Psoas muscle (tissue), 8 donors: Measurements from ENCODE around the gene BAZ2A. TPM values are rescaled to one million over a fixed set of nuclear protein-coding genes. Genes with fewer than 3 reads are reported as not detected.

Source experiments
- ATAC-seq, 4 donors: fragments of 200-7000 bp; cut with Tn5 transposase; one replicate each; pipeline ENCODE4 v1.9.1; 2020; ENCODE audit warnings: moderate library complexity in 3 of 4, mild to moderate bottlenecking in 2 of 4
- DNase-seq, 2 donors: peaks; one replicate each; pipeline ENCODE4 v3.0.0-alpha.2; 2020
- H3K27ac ChIP-seq: fragments of 200-600 bp; one replicate; pipeline ENCODE4 v1.8.0; 2022
- H3K27me3 ChIP-seq, 3 donors: fragments of 200-600 bp in 1 of 3; one replicate each; pipeline versions ENCODE4 v1.6.1 to v1.8.0; 2013 to 2022; ENCODE audit warnings: low read length in 2 of 3, mild to moderate bottlenecking in 2 of 3, moderate library complexity in 1 of 3; ENCODE audit not compliant: insufficient read depth in 3 of 3
- H3K36me3 ChIP-seq, 2 donors: fragments of 200-600 bp in 1 of 2; one replicate each; pipeline versions ENCODE4 v1.6.1 to v1.8.0; 2013 to 2022; ENCODE audit warnings: low read depth in 1 of 2, mild to moderate bottlenecking in 1 of 2, moderate library complexity in 1 of 2; ENCODE audit not compliant: insufficient read depth in 1 of 2
- H3K4me1 ChIP-seq: fragments of 200-600 bp; one replicate; pipeline ENCODE4 v1.8.0; 2022
- H3K4me3 ChIP-seq: fragments of 200-600 bp; one replicate; pipeline ENCODE4 v1.8.0; 2022; ENCODE audit warnings: mild to moderate bottlenecking
- H3K9me3 ChIP-seq: fragments of 200-600 bp; one replicate; pipeline ENCODE4 v1.8.0; 2022
- WGBS, 3 donors: extraction: QIAGEN DNeasy Blood & Tissue Kit; methylation state at CpG; one replicate each; pipeline versions ENCODE4 v1.1.6 to v1.1.7; 2013; 5-methylcytosine and 5-hydroxymethylcytosine counted together
- intact Hi-C, 2 donors: fragments of 100-400 bp; cut with DNase I; formaldehyde crosslinking; loops; one replicate each; pipeline versions ENCODE4 v1.11.0 to v1.14.2; 2022
- polyA plus RNA-seq, 3 donors: library from polyadenylated mRNA; stranded (reverse); fragments of 200-250 nt; gene quantifications; one replicate each; pipeline ENCODE4 v1.2.3, GENCODE V29; 2013
- total RNA-seq, 4 donors: library from RNA; stranded (reverse); fragmentation: NEBNext Ultra II Directional in 2 of 4; extraction: Animal tissue kit (Norgen Biotek cat#: 25700) in 2 of 4; gene quantifications; one replicate each; pipeline versions ENCODE4 v1.2.1 to v1.2.4, GENCODE V29; 2021 to 2023
- TF ChIP-seq, protein P1 (sequence below): fragments of 200-600 bp; IDR thresholded peaks from one replicate; pipeline ENCODE4 v1.8.0; 2022; ENCODE audit warnings: antibody characterized with exemption
- donor health status: healthy with polysubstance abuse.
- donor health status: DM: no; HTN: no; CAD: no; lungs with moderate emphysema.
- donor health status: Bipolar disorder and iron deficiency.
- donor health status: healthy.
- donor health status: DM: yes; HTN: yes; CAD: no.
- donor health status: DM: no; HTN: no; CAD: no.
- donor health status: DM: no; HTN: no; CAD: no.
- donor health status: DM: yes; HTN: yes; CAD: no.

The BAZ2A gene
- total and polyA plus RNA-seq, 7 donors = 10.0 to 53.8 (median 41.0) TPM

DNA sequence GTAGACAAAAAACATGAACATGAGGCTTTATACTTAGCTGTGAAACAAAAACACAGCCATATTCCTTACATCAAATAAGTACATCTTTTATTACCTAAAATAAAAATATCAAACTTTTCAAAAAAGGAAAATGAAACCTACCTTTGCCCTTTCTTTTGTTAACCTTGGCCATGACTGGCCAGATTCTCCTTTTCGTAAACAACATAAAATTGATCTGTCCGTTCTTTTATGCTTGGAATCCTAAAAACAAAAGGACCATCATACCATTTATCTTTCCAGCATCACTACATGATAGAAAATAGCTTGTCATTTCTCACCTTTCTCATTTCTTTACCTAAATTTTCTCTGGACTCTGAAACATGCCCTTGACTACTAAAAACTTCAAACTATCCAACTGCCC is 41.5 kb upstream of the BAZ2A start:
- no peak for ATAC-seq
- TF ChIP-seq, protein P1, sequence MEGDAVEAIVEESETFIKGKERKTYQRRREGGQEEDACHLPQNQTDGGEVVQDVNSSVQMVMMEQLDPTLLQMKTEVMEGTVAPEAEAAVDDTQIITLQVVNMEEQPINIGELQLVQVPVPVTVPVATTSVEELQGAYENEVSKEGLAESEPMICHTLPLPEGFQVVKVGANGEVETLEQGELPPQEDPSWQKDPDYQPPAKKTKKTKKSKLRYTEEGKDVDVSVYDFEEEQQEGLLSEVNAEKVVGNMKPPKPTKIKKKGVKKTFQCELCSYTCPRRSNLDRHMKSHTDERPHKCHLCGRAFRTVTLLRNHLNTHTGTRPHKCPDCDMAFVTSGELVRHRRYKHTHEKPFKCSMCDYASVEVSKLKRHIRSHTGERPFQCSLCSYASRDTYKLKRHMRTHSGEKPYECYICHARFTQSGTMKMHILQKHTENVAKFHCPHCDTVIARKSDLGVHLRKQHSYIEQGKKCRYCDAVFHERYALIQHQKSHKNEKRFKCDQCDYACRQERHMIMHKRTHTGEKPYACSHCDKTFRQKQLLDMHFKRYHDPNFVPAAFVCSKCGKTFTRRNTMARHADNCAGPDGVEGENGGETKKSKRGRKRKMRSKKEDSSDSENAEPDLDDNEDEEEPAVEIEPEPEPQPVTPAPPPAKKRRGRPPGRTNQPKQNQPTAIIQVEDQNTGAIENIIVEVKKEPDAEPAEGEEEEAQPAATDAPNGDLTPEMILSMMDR = no peak
- WGBS, 3 donors = 89 to 93% (median 90%) methylated on average over 2 of the region's 2 CpGs
- intact Hi-C loops = no loop called here
- H3K4me3 ChIP-seq = no peak overlapping the region
- no peaks in the 10 kb centered on the region for H3K9me3 ChIP-seq
- H3K4me1 ChIP-seq = peaks cover 20% of the 10 kb centered on the region
- no peaks in the 10 kb centered on the region for H3K27me3 ChIP-seq
- peaks cover 0 to 73% of the 10 kb centered on the region in 2 donors for H3K36me3 ChIP-seq
- H3K27ac ChIP-seq = no peak overlapping the region
- no peak for DNase-seq

DNA sequence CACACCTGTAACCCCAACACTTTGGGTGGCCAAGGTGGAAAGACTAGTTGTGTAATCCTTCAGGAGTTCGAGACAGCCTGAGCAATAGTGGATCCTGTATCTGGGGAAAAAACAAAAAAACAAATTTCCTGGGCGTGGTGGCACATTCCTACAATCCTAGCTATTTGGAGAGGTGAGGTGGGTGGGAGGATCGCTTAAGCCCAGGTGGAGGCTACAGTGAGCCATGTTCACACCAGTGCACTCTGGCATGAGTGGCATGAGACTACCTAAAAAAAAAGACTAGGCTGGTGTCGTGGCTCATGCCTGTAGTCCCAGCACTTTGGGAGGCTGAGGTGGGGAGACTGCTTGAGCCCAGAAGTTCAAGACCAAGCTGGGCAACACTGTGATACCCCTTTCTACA is 40.7 kb upstream of the BAZ2A start:
- Histone ChIP-seq H3K27ac (no peak overlapping the region), H3K9me3 (no peaks in the 10 kb centered on the region), H3K4me3 (no peak overlapping the region), H3K36me3 (peaks cover 0 to 81% of the 10 kb centered on the region in 2 donors), H3K4me1 (peaks cover 17% of the 10 kb centered on the region), H3K27me3 (no peaks in the 10 kb centered on the region)
- DNase-seq = no peak
- TF ChIP-seq, protein P1 = no peak
- intact Hi-C loops = no loop called here
- ATAC-seq = no peak
- 82 to 91% (median 88%) methylated on average over 4 of the region's 4 CpGs for WGBS, 3 donors

DNA sequence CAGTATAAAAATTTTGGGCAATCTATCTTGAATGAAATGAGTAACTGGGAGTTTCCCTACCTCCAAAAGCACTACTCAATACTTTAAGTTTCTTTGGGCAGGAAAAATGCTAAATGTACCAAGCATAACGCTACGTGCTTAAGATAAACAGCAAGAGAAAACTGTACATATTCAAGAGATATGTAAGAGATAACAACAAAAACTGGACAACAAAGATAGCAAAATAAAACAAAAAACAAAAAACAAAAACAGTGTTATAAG is 38.0 kb upstream of the BAZ2A start:
- no peak for ATAC-seq
- H3K36me3 ChIP-seq = peaks cover 4 to 100% of the 10 kb centered on the region in 2 donors
- intact Hi-C loops = no loop called here
- no peak overlapping the region for H3K27ac ChIP-seq
- no peak overlapping the region for H3K4me3 ChIP-seq
- no peaks in the 10 kb centered on the region for H3K27me3 ChIP-seq
- H3K4me1 ChIP-seq = peaks cover 11% of the 10 kb centered on the region
- no peak for DNase-seq
- TF ChIP-seq, protein P1 = no peak
- WGBS, 3 donors = 90 to 95% (median 93%) methylated on average over 2 of the region's 2 CpGs
- H3K9me3 ChIP-seq = no peaks in the 10 kb centered on the region

DNA sequence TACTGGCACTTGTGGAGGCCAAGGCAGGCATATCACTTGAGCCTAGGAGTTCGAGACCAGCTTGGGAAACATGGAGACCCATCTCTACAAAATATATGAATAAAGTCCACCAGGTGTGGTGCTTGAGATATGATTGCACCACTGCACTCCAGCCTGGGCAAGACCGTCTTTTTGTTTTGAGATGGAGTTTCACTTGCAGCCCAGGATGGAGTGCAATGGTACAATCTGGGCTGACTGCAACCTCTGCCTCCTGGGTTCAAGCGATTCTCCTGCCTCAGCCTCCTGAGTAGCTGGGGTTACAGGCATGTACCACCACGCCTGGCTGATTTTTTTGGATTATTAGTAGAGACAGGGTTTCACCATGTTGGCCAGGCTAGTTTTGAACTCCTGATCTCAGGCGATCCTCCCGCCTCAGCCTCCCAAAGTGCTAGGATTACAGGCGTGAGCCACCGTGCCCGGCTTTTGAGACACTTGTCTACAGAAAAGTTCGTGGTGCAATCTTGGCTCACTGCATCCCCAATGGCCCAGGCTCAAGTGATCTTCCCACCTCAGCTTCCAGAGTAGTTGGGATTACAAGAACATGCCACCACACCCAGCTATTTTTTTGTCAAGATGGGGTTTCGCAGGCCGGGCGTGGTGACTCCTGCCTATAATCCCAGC is 32.0 kb upstream of the BAZ2A start:
- intact Hi-C loops = no loop called here
- WGBS, 3 donors = 90 to 95% (median 93%) methylated on average over 13 of the region's 13 CpGs
- no peak for DNase-seq
- H3K9me3 ChIP-seq = no peaks in the 10 kb centered on the region
- peaks cover 6 to 52% of the 10 kb centered on the region in 2 donors for H3K36me3 ChIP-seq
- no peak overlapping the region for H3K4me3 ChIP-seq
- TF ChIP-seq, protein P1 = no peak
- ATAC-seq = peak in 2 of 4 donors; percentile 3 to 13
- no peaks in the 10 kb centered on the region for H3K4me1 ChIP-seq
- no peak overlapping the region for H3K27ac ChIP-seq
- H3K27me3 ChIP-seq = no peaks in the 10 kb centered on the region

DNA sequence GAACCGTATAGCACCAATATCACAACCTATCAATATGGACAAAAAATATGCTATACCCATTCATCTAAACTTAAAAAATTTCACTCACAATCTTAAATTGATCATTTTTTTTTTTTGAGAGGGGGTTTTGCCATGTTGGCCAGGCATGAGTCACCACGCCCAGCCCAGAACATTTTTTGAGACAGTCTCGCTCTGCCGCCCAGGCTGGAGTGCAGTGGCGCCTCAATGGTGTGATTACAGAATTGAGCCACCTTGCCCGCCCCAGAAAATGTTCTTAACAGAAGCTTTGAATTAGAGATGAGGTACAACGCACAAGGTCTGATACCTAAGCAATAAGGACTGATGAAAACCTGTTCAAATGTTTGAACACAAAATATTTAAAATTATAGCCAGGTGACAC is 31.4 kb upstream of the BAZ2A start:
- TF ChIP-seq, protein P1 = no peak
- 92 to 97% (median 95%) methylated on average over 7 of the region's 7 CpGs for WGBS, 3 donors

More for the DNA sequence above, 31.4 kb upstream of the BAZ2A start:
- Histone ChIP-seq H3K4me1 (no peaks in the 10 kb centered on the region), H3K4me3 (no peak overlapping the region), H3K27me3 (no peaks in the 10 kb centered on the region), H3K27ac (no peak overlapping the region), H3K36me3 (peaks cover 6 to 46% of the 10 kb centered on the region in 2 donors), H3K9me3 (no peaks in the 10 kb centered on the region)
- intact Hi-C loops = no loop called here
- no peak for DNase-seq
- peak in 2 of 4 donors; percentile 21 to 23 for ATAC-seq
